Fibroblast of villous mesenchyme (primary cell): ENCODE results near the gene STX19. TPM values are rescaled to one million over a fixed set of nuclear protein-coding genes. Genes with fewer than 3 reads are reported as not detected.
A peak's percentile ranks its signal among the peaks of the same experiment; 100 is the strongest.

ENCODE experiments used
- DNase-seq: peaks from one replicate; pipeline ENCODE4 v3.0.0-alpha.2; 2010; ENCODE audit warnings: low read depth
- H3K4me3 ChIP-seq: 2 replicates; pipeline ENCODE4 v1.5.1; 2011; ENCODE audit warnings: low read depth, mild to moderate bottlenecking, low read length
- CTCF ChIP-seq: IDR thresholded peaks from 2 replicates; pipeline ENCODE4 v1.5.1; 2012; ENCODE audit warnings: low read depth, mild to moderate bottlenecking, low read length; ENCODE audit not compliant: insufficient read depth
- total RNA-seq: library from RNA; depleted of rRNA; stranded (reverse); fragments of >200 nt; gene quantifications from 2 replicates; pipeline ENCODE4 v1.2.3, GENCODE V29; 2012

STX19 gene
- total RNA-seq, 1 donor: not detected

DNA sequence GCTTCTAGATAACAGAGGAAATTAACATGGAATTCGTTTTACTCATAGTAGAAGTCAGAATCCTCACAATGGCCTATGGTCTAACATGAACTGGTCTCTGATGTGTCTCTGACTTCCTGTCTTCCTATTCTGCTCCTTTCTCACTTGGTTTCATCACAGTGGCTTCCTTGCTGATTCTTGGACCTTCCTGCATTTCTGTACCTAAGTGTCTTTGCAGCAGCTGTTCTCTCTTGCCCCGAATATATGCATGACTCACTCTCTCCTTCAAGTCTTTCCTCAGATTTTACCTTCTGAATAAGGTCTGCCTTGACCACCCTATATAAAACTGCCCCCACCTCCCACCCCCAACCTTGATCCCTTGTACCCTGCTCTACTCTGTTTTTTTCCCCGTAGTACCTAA is 34.3 kb downstream of the STX19 start:
- no peak for TF ChIP-seq CTCF
- no peak for DNase-seq
- no peak overlapping the region for H3K4me3 ChIP-seq

- no peak for TF ChIP-seq CTCF
- H3K4me3 ChIP-seq: no peak overlapping the region
- DNase-seq: no peak
Observed at GRCh38 chr3:93992207-93992606, 36.2 kb downstream of the STX19 start.

- DNase-seq: no peak
- TF ChIP-seq CTCF: no peak
Observed at GRCh38 chr3:93991631-93992030, 36.8 kb downstream of the STX19 start.

GRCh38 chr3:93989241-93989640 is 39.2 kb downstream of the STX19 start:
- no peak overlapping the region for H3K4me3 ChIP-seq
- no peak for TF ChIP-seq CTCF
- DNase-seq: no peak

More at GRCh38 chr3:93991631-93992030, 36.8 kb downstream of the STX19 start:
- no peak overlapping the region for H3K4me3 ChIP-seq

GRCh38 chr3:93988764-93989163 is 39.6 kb downstream of the STX19 start:
- H3K4me3 ChIP-seq: no peak overlapping the region
- no peak for TF ChIP-seq CTCF
- no peak for DNase-seq

- no peak for TF ChIP-seq CTCF
- H3K4me3 ChIP-seq: no peak overlapping the region
- DNase-seq: peak; percentile 30
Observed at GRCh38 chr3:93988283-93988682, 40.1 kb downstream of the STX19 start.

DNA sequence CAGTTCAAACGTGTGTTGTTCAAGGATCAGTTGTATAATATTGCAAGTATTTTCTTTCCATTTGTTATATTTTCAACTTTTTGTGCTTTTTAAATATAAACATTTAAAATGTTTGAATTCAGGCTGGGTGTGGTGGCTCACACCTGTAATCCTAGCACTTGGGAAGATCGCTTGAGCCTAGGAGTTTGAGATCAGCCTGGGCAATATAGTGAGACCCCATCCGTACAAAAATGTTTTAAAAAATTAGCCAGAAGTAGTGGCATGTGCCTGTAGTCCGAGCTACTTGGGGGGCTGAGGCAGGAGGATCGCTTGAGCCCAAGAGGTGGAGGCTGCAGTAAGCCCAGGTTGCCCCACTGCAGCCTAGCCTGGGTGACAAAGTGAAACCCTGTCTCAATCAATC is 43.8 kb downstream of the STX19 start:
- no peak for DNase-seq
- H3K4me3 ChIP-seq: no peak overlapping the region
- TF ChIP-seq CTCF: no peak
